SK-N-SH treated with all-trans-retinoic acid at 6 μM for 48 hours (cell line): ENCODE measurements around the gene SORCS2.

Source experiments
- CSDC2 ChIP-seq: fragments of 250-450 bp; sonication (Bioruptor Pico); IDR thresholded peaks from 2 replicates; pipeline ENCODE4 v1.5.0; 2020; ENCODE audit warnings: mild to moderate bottlenecking, moderate library complexity
- ISL1 ChIP-seq: fragments of 250-450 bp; sonication (Bioruptor Pico); IDR thresholded peaks from 2 replicates; pipeline ENCODE4 v2.1.2; 2022; ENCODE audit warnings: mild to moderate bottlenecking, moderate library complexity
- OSR1 ChIP-seq: fragments of 250-450 bp; sonication (Bioruptor Pico); IDR thresholded peaks from 2 replicates; pipeline ENCODE4 v1.8.0; 2022; ENCODE audit warnings: moderate library complexity, mild to moderate bottlenecking, inconsistent platforms
- PATZ1 ChIP-seq: fragments of 250-450 bp; sonication (Bioruptor Pico); IDR thresholded peaks from 2 replicates; pipeline ENCODE4 v1.8.0; 2020; ENCODE audit warnings: mild to moderate bottlenecking, moderate library complexity, borderline replicate concordance
- ZFP3 ChIP-seq: fragments of 250-450 bp; sonication (Bioruptor Pico); IDR thresholded peaks from 2 replicates; pipeline ENCODE4 v1.5.0; 2020; ENCODE audit warnings: mild to moderate bottlenecking, moderate library complexity
- ZNF8 ChIP-seq: fragments of 450-650 bp; formaldehyde crosslinking; IDR thresholded peaks from 2 replicates; pipeline ENCODE4 v1.5.0; 2020; ENCODE audit warnings: mild to moderate bottlenecking, moderate library complexity

GRCh38 chr4:7171191-7171900 is 21.0 kb upstream of the SORCS2 start:
- no peak for TF ChIP-seq PATZ1 (CRISPR knock-in tag)
- no peak for TF ChIP-seq ZNF8
- no peak for TF ChIP-seq OSR1 (CRISPR knock-in tag)
- no peak for TF ChIP-seq ZFP3 (CRISPR knock-in tag)
- TF ChIP-seq ISL1 (CRISPR knock-in tag), result no peak
- TF ChIP-seq CSDC2 (CRISPR knock-in tag), result no peak
